COR-L47 (cell line): ENCODE measurements around the gene PLAAT4.
"Not testable (repeated sequence)": the region's sequence is repeated elsewhere in the genome, so short reads cannot be mapped to it uniquely, and the experiment has no call there.

ENCODE experiments used
- DNase-seq: peaks from one replicate; lab custom pipeline; 2025; lab: John Stamatoyannopoulos, UW

The PLAAT4 gene

GRCh38 chr11:63572026-63572688 is 35.5 kb downstream of the PLAAT4 start:
- DNase-seq, result no peak

GRCh38 chr11:63573881-63574855 is 37.6 kb downstream of the PLAAT4 start:
- no peak for DNase-seq

GRCh38 chr11:63574856-63575602 is 38.4 kb downstream of the PLAAT4 start:
- no peak for DNase-seq

GRCh38 chr11:63578882-63579281 is 42.3 kb downstream of the PLAAT4 start:
- not testable (repeated sequence) for DNase-seq

GRCh38 chr11:63581224-63581623 is 44.6 kb downstream of the PLAAT4 start:
- DNase-seq, result not testable (repeated sequence)

- DNase-seq, result no peak
Measured at GRCh38 chr11:63583357-63583677, 46.7 kb downstream of the PLAAT4 start.

GRCh38 chr11:63586451-63587166 is 50.0 kb downstream of the PLAAT4 start:
- DNase-seq, result no peak

GRCh38 chr11:63589000-63589399 is 52.4 kb downstream of the PLAAT4 start:
- DNase-seq, result no peak

GRCh38 chr11:63590024-63590788 is 53.6 kb downstream of the PLAAT4 start:
- no peak for DNase-seq

GRCh38 chr11:63592975-63593395 is 56.4 kb downstream of the PLAAT4 start:
- peak; percentile 36 for DNase-seq

- no peak for DNase-seq
Measured at GRCh38 chr11:63595296-63595695, 58.7 kb downstream of the PLAAT4 start.
